PC-3 (cell line): Measurements from ENCODE around the gene MAJIN.

Experiments used
- CTCF ChIP-seq: fragments of 300-600 bp; sonication (generic); conservative IDR thresholded peaks from 2 replicates; pipeline ENCODE4 v1.5.1; 2017; ENCODE audit warnings: antibody characterized with exemption, low read depth, mild to moderate bottlenecking, low read length
- EZH2 ChIP-seq: fragments of 300-600 bp; sonication (generic); IDR thresholded peaks from one replicate; pipeline ENCODE4 v1.6.1; 2017; ENCODE audit warnings: antibody characterized with exemption, mild to moderate bottlenecking, low read length; ENCODE audit not compliant: unreplicated experiment
- EZH2phosphoT487 ChIP-seq: fragments of 300-600 bp; sonication (generic); IDR thresholded peaks from 2 replicates; pipeline ENCODE4 v1.6.1; 2018; ENCODE audit warnings: mild to moderate bottlenecking, antibody characterized with exemption, low read length, borderline replicate concordance

- TF ChIP-seq CTCF (no peak), EZH2 (no peak), EZH2phosphoT487 (no peak)
Measured at GRCh38 chr11:65019824-65020223, 47.9 kb upstream of the MAJIN start.
